Superior temporal gyrus (tissue), 1 donor: Measurements from ENCODE around the gene ARID4B.
"Not testable (repeated sequence)": the region's sequence is repeated elsewhere in the genome, so short reads cannot be mapped to it uniquely, and the experiment has no call there.

Source experiments
- DNase-seq: peaks from one replicate; pipeline ENCODE4 v3.0.0-alpha.2; 2016; ENCODE audit errors: extremely low spot score

Gene ARID4B

DNA sequence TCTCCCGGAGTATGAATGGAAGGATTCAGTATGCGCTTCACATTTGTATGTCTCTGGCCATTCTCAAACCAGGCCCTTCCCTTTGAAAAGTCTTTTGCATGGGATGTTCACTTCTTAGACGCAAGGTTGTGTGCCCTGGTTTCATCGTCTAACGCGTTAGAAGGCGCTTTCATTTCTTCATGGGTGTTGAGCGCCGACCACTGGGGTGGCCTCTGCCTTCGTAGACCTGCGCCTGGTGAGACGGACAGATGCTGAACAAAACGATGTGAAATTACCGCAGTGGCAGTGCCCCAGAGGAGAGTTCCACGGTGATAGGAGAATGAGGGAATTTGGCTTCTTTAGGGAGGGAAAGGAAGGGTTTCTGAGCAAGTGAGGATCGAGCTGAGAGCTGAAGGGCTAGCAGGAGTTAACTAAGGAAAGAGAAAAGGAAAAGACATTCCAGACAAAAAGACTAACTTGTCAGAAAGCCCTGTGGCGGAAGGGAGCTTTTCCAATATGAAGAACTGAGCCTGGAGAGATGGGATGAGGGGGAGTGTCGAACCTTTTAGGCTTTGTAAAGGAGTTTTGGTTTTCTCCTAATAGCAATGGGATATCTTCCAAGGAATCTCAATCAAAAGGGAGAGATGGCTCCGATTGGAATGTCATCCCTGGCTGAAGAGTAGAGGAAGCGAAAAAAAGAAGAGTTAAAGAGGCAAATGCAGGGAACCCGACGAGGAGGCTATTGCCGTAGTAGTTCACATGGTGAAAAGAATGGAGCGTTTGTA lies 1.3 kb upstream of the ARID4B start:
- no peak for DNase-seq

DNA sequence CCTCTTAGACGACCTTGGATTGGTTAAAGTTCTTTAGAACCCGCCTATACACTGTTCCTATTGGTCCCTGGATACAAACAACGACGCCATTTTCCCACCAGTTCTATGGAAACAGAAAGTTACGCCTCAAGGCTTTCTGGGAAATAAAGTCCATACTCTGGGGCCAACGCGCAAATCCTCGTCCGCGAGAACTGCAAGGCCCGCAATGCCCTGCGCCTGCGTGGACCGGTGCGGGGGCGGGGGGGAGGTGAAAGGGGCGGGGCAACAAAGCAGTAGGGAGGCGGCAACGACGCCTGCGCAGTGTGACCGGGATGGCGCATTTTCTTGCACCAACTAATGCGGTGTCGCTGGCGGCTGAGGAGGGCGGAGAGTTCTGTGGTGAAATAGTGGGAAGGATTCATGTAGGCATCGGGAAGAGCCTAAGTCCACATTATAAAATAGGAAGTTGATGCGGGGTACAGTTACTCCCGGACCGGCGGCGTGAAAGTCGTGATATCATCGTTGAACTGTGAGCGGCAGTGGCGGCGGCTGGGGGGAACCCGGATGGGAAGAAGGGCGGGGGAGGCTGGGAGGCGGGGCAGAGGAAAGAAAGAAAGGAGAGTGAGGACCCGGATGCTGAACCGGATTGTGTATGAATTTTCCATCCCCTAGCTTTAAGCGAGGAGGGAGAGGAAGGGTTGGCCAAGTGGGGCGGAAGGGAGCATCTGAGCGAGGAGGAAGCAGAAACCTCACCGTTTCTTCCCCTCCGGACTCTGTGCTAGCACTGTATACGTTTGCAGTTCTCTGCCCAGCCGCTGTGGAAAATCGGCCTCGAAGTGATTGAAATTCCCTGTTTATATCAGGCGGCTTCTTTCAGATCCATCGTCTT lies 526 bp upstream of the ARID4B start, which contains the start of gene GGPS1:
Gene GGPS1, plus strand, starts transcription at position 300 of the 868 bp plus-strand sequence. CDS start 6,695 bp downstream, outside the sequence.
- peak; percentile 100 for DNase-seq

- no peak for DNase-seq
Observed at GRCh38 chr1:235326719-235327558, 1.0 kb downstream of the ARID4B start.

GRCh38 chr1:235325854-235326253 lies 2.1 kb downstream of the ARID4B start:
- DNase-seq: no peak

GRCh38 chr1:235325139-235325538 lies 2.8 kb downstream of the ARID4B start:
- no peak for DNase-seq

DNA sequence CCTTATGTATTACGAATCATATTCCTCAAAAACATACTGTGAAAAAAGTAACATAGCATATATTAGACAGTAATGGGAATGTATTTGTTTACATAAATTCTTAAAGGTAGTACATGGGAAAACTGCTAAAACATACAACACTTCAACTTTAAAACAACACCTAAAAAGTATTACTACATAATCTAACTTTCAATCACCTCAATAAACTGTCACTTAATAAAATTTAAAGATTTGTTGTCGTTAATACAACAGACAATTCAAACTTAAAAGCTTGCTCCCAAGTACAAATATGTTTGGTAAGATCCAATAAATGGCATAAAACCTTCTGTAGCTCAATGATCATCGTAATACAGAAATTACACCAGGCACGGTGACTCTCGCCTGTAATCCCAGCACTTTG lies 3.7 kb downstream of the ARID4B start:
- no peak for DNase-seq

DNA sequence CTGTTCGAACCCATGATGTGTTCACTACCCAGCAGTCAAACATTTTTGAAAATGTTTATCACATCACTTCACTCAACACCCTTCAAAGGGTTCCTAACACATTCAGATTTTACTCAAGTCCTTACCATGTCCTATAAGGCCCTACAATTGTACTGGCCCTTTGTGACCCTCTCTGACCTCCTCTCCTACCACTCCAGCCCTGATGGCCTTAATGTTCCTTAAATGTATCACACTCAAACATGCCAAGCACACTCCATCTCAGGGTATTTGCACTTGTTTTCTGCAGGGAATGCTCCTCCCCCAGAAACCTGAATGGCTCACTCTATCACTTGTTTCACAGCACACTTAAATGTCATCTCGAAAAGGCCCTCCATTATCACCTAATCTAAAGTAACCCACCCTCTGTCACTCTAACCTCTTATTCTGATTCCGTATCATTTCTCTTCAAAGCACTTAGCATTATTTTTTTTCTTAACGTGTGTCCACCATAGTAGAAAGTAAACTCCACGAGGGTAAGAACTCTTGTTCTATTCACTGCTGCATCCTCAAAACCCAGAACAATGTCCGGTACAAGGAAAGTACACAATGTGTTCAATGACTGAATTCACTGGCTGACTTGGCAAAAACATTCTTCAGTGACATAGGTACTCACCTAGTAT lies 7.3 kb downstream of the ARID4B start:
- DNase-seq: no peak

- DNase-seq: no peak
Observed at GRCh38 chr1:235319255-235319654, 8.7 kb downstream of the ARID4B start.

DNA sequence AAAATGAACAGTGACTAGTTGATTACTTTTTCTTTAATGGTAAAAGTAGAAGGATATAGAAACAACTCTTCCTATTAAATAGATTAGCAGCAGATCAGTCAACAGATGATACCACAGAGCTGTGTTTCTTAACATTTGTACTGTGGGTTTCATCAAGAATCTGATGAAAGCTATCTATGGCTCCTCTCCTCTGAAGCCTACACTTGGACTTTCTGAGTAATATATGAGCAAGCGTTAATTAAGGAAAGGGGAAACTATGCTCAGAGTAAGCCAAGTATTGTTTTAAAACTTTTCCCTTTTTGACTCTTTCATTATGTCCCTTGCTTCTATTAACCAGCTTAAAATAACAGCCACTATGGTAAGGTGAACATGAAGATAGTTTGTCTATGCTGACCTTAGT lies 10.8 kb downstream of the ARID4B start:
- no peak for DNase-seq

- DNase-seq: no peak
Observed at GRCh38 chr1:235315735-235316134, 12.2 kb downstream of the ARID4B start.

- no peak for DNase-seq
Observed at GRCh38 chr1:235315173-235315572, 12.8 kb downstream of the ARID4B start.

DNA sequence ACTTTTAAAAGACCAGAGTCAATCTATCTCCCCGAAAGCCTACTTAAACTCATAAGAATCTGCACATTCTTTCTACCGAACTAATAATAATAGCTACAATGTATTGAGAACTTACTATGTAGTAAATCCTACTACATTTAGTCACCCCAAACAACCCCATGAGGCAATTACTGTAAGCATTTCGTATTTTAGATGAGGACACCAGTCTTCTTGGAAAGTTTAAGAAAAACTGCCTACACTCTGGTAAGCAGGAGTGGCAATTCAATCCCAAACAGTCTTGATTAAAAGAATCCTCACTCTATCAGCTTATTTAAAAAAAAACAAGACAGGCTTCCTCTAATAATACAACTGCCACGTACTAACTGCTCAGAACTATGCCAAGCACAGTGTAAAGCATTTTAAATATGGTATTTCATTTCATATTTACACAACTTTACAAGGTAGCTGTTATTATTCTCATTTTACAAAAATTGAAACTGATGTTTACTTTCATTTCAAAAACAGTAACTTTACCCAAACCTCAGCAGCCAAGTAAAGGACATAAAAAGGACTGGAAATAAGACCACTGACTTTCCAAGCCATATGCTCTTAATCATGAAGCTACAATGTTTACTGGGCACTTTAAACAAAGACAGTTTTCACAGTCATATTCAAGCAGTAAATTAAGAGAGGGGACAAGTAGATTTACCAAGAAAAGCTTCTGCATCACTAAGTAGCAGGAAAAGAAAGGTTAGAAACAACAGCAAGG lies 13.9 kb downstream of the ARID4B start:
- DNase-seq: no peak

GRCh38 chr1:235313262-235313661 lies 14.7 kb downstream of the ARID4B start:
- DNase-seq: no peak

GRCh38 chr1:235309206-235309605 lies 18.8 kb downstream of the ARID4B start:
- not testable (repeated sequence) for DNase-seq

- DNase-seq: no peak
Observed at GRCh38 chr1:235307158-235308124, 20.5 kb downstream of the ARID4B start.

DNA sequence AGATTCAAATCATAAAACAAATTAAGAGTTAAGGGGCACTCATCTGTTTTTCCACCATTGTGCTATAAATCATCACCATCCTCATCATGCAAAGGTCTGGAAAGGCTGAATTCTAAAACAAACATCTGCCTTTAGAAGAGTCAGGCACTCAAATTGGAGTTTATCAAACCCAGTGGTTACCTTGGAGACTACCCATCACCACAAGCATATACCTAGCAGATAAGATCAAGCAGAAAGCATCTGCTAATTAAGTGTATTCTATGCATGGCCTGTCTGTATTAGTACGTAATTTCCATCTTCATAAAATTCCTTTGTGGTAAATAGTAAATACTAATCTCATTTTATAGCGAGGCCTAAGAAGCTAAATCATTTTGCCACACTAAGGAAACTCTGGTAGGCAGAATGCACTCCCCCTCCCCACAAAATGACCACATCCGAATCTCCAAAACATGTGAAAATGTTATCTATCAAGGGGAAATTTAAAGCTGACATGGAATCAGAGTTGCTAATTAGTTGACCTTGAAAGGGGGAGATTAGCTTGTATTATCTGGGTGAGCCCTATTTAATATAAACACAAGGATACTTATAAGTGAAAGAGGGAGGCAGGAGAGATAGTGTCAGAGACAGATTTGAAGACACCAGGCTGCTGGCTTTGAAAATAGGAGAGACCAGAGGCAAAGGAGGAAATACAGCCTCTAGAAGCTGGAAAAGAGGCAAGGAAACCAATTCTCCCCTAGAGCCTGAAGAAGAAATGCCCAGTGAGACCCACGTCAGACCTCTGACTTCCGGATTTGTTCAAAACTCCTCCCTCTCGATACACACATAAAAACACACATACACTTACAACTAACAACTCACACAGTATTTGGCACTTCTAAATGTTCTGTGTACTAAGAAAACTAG lies 23.2 kb downstream of the ARID4B start:
- DNase-seq: no peak

GRCh38 chr1:235302143-235302542 lies 25.8 kb downstream of the ARID4B start:
- DNase-seq: no peak

DNA sequence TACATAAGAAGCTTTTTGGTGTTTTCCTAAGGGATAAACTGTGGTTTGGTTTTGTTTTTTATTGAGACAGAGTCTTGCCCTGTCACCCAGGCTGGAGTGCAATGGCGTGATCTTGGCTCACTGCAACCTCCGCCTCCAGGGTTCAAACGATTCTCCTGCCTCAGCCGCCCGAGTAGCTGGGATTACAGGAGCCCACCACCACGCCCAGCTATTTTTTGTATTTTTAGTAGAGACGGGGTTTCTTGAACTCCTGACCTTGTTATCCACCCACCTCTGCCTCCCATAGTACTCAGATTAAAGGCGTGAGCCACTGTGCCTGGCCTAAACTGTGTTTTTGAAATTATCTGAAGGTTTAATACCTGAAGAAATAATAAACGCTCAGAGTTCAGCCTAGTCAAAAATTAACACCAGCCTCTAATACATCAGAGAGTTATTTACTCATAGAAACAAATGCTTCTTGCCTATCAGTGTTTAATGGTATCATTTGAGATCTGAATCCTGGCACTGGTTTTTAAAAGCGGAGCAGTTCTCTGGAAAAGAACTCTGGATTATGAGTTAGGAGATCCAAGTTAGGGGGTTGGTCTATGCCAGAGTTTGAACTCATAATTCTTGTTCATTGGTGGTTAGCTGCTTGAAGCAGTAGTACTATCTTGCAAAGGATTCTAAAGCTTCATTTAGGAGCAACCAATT lies 28.7 kb downstream of the ARID4B start:
- DNase-seq: no peak
